ENCODE data around the gene CNTNAP5. TPM values are rescaled to one million over a fixed set of nuclear protein-coding genes. Genes with fewer than 3 reads are reported as not detected.
"Not testable (repeated sequence)": the region's sequence is repeated elsewhere in the genome, so short reads cannot be mapped to it uniquely, and the experiment has no call there.

Gene CNTNAP5
- total RNA-seq, 1 experiment from 2014 or later: not detected

DNA sequence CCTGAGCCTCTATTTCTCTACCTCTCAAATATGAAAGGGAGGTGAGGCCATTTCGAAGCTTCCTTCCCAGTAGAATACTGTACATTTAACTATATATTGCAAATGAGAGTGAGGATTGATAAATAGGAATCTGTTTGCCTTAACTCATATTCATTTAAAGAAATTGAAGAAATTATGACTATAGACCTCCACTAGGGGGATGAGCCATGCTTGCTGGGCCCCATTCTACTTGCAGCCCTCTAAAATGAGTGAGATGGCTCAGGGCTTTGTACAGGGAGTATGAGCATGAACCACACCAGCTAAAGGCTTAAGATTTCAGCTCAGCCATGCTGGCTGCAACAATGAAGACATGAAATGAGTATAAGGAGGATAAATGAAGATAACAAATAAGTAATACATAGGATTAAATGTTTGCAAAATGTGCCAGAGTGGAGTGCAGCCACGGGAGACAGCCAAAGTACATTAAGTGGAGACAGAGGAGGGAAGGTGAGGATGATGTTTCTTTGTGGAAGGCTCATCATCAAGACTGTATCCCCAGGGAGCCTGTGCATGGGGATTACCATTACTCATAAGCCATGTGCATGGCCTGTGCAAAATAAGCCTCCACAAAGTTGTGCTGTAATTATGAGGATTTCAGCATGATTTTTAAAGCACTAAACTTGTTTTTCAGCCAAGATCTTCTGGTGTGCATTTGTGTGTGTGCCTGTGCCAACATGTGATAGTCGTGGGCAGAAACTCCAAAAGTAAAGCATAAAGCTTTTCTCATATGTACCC, 300.8 kb downstream of the CNTNAP5 start:
- no peak overlapping the region for H3K4me3 ChIP-seq
- H3K36me3 ChIP-seq: no peaks in the 10 kb centered on the region
- H3K27ac ChIP-seq: no peak overlapping the region
- H3K27me3 ChIP-seq: no peaks in the 10 kb centered on the region
- no peaks in the 10 kb centered on the region for H3K4me1 ChIP-seq
- peak in 1 of 2 experiments; percentile 15 for DNase-seq
- no peaks in the 10 kb centered on the region for H3K9me3 ChIP-seq (replicated peaks)

DNA sequence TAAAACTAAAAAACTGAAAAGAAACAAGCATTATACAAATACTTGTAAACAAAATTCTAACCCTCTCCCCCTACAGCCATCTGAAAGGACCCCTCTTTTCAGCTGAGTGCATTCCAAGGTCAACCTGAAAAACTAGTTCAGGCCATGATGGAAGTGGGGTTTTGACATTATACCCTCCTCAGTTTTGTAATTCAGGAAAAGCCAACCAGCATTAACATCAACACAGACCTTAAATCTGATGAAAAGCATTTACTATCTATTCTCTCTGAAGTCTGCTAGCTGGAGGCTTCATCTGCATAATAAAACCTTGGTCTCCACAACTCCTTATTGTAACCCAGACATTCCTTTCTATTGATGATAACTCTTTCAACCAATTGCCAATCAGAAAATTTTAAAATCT, 302.2 kb downstream of the CNTNAP5 start:
- H3K9me3 ChIP-seq (replicated peaks): no peaks in the 10 kb centered on the region
- no peaks in the 10 kb centered on the region for H3K4me1 ChIP-seq
- H3K27me3 ChIP-seq: no peaks in the 10 kb centered on the region
- H3K36me3 ChIP-seq: no peaks in the 10 kb centered on the region
- no peak overlapping the region for H3K27ac ChIP-seq
- H3K4me3 ChIP-seq: no peak overlapping the region
- DNase-seq: no peak

DNA sequence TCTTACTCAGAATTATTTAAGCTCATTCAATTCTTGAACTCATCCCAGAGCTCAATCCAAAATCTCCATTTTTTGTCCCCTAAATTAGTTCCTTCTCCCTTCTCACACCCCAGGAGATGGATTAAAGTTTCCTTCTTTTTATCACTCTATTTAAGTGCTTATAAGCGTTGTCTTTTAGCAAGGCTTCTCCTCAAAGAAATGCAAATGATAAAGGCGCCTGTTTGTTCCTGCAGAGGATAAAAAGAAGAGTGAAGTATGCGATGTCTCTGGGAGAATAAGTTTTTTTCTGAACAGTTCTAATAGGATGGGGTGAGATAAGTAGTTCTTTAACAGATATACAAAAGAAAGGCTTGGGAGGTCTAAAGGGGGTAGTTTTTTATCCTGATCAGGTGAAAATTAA, 303.3 kb downstream of the CNTNAP5 start:
- DNase-seq: no peak
- no peak overlapping the region for H3K4me3 ChIP-seq
- H3K9me3 ChIP-seq (replicated peaks): no peaks in the 10 kb centered on the region
- H3K4me1 ChIP-seq: no peaks in the 10 kb centered on the region
- no peaks in the 10 kb centered on the region for H3K36me3 ChIP-seq
- no peak overlapping the region for H3K27ac ChIP-seq
- H3K27me3 ChIP-seq: no peaks in the 10 kb centered on the region

DNA sequence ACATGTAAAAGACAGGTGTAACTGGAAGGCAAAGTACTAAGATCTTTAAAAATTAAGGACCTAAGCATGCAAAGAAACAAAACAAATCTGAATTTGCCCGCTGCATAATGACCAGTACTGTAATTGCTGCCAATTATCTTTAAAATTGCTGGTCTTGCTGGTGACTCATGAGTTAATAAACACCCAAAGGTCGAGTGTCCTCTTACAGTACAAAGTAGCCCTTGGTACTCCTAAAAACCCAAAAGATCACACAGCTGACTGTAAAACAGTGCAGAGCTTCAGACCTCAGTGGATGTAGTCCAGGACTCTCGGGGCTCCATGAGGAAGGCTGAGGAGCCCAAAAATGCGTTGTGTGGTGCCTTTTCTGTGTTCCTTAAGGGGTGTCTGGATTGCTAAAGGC, 308.7 kb downstream of the CNTNAP5 start:
- no peak for DNase-seq
- H3K4me1 ChIP-seq: no peaks in the 10 kb centered on the region
- H3K36me3 ChIP-seq: no peaks in the 10 kb centered on the region
- no peaks in the 10 kb centered on the region for H3K9me3 ChIP-seq (replicated peaks)
- H3K27me3 ChIP-seq: no peaks in the 10 kb centered on the region
- H3K27ac ChIP-seq: no peak overlapping the region
- H3K4me3 ChIP-seq: no peak overlapping the region

DNA sequence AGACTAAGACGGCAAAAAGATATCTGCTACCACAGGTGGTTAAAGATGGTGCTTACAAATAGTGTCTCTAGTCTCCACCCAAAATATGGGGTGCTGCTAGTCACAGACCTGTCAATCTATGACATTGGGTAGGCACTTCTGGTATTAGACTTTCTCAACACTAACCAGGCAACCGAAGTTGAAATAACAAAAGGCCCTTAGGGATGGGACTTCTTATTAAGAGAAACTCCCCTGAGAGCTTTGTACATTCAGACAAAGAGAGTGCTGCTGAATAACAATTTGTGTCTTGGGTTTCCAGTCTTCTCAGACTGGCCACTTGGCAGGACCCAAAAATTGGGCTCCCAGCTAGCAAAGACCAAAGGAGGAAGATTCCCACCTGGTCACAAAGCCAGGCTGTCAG, 310.0 kb downstream of the CNTNAP5 start:
- Histone ChIP-seq H3K4me1 (no peaks in the 10 kb centered on the region), H3K9me3 (replicated peaks) (no peaks in the 10 kb centered on the region), H3K4me3 (no peak overlapping the region), H3K36me3 (no peaks in the 10 kb centered on the region), H3K27me3 (no peaks in the 10 kb centered on the region), H3K27ac (no peak overlapping the region)
- DNase-seq: no peak

DNA sequence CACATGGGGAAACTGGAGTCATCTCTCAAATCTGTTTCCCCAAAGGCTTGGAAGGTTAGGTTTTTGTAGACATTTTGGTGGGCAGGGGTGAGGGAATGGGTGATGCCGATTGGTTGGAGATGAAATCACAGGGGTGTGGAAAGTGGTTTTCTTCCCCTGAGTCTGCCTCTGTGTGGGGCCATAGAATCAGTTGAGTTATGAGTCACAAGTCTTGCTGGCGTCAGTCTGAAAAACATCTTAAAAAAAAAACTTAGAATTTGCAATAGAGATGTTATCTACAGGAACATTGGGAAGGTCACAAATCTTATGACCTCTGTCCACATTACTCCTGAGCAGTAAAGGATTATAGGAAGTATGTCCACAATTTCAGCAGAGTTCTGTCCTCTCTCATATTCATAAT, 314.6 kb downstream of the CNTNAP5 start:
- Histone ChIP-seq H3K27me3 (no peaks in the 10 kb centered on the region), H3K36me3 (no peaks in the 10 kb centered on the region), H3K4me3 (no peak overlapping the region), H3K27ac (no peak overlapping the region), H3K4me1 (no peaks in the 10 kb centered on the region), H3K9me3 (replicated peaks) (no peaks in the 10 kb centered on the region)
- DNase-seq: no peak

DNA sequence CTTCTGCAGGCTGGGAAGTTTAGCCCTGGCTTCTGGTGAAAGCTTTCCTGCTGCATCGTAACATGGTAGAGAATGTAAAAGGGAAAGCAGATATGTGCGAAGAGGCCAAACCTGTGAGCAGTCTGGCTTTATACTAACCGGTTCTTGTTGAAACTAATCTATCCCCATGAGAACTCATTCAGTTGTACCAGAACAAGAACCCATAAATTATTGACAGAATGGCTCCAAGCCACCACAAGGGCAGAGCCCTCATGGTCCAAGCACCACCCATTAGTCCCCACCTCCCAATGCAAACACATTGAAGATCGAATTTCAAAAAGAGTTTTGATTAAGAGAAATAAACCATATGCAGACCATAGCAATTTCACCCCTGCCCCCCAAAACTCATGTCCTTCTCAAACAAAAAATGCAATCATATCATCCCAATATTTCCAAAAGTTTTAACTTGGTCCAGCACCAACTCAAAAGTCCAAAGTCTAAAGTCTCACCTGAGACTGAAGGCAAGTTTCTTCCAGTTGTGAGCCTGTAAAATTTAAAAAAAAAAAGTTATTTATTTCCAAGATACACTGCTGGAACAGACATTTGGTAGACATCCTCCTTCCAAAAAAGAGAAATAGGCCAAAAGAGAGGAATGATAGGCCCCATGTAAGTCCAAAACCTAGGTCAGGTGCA, 318.9 kb downstream of the CNTNAP5 start:
- no peak for DNase-seq
- H3K27ac ChIP-seq: no peak overlapping the region
- no peaks in the 10 kb centered on the region for H3K4me1 ChIP-seq
- H3K36me3 ChIP-seq: no peaks in the 10 kb centered on the region
- no peaks in the 10 kb centered on the region for H3K27me3 ChIP-seq
- no peaks in the 10 kb centered on the region for H3K9me3 ChIP-seq (replicated peaks)
- H3K4me3 ChIP-seq: no peak overlapping the region

DNA sequence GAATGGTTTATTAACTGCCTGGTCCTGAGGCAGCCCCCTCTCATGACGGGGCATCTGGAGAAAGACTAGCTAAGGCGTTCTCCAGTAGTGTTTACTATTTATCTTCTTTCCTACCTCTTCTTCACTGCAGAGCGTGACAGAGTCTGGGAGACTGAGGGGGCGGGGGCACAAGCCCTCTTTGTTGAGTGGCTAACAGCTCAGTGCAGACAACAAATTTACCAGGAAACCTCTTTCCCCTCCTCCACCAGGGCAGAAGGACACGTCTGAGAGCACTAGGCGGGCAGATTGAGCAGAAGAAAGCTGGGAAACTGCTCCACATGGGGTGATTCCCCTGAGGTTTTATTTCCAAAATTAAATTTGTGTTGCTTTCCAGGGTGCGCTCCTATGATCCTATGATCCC, 322.1 kb downstream of the CNTNAP5 start:
- Histone ChIP-seq H3K27me3 (no peaks in the 10 kb centered on the region), H3K9me3 (replicated peaks) (no peaks in the 10 kb centered on the region), H3K27ac (no peak overlapping the region), H3K36me3 (no peaks in the 10 kb centered on the region), H3K4me1 (no peaks in the 10 kb centered on the region), H3K4me3 (no peak overlapping the region)
- no peak for DNase-seq

DNA sequence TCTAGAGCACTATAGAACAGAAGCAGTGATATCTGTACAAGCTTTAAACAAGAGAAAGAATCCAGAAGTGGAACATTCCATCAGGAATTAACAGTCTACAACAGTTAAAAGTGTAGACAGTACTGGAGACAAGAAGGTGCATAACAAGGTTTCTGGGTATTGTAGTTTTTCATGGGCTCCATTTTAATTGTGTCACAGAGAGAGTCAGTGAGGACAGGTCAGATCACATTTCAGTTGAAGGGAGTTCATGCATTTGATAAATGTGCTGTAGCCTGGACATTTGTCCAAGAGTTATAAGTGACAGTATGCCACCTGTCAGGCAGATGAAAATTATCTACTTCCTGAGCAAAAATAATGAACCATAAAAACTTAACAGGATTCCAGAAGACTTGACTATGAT, 328.6 kb downstream of the CNTNAP5 start:
- no peak overlapping the region for H3K27ac ChIP-seq
- DNase-seq: peak in 1 of 2 experiments; percentile 5
- no peaks in the 10 kb centered on the region for H3K27me3 ChIP-seq
- no peak overlapping the region for H3K4me3 ChIP-seq
- H3K9me3 ChIP-seq (replicated peaks): no peaks in the 10 kb centered on the region
- no peaks in the 10 kb centered on the region for H3K36me3 ChIP-seq
- H3K4me1 ChIP-seq: no peaks in the 10 kb centered on the region

DNA sequence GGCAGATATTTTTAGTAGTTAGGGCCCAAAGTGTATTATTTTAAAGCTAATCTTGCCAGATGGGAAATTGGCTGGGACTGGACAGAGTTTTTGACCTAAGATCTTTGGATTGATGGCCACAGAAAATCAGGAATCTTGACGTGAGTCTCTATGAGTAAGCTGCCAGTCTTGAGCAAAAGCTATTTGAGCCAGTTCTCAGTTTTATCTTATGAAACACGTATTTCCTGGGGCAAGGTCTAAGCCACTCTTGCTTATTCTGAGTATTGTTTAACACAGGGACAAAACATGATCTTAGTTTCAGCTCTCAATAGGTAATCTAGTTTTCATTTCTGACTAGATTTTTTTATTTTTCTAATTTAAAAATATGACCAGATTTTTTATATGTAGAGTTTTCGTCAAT, 329.4 kb downstream of the CNTNAP5 start:
- H3K36me3 ChIP-seq: no peaks in the 10 kb centered on the region
- no peaks in the 10 kb centered on the region for H3K4me1 ChIP-seq
- H3K27me3 ChIP-seq: no peaks in the 10 kb centered on the region
- DNase-seq: no peak
- no peak overlapping the region for H3K4me3 ChIP-seq
- no peaks in the 10 kb centered on the region for H3K9me3 ChIP-seq (replicated peaks)
- no peak overlapping the region for H3K27ac ChIP-seq

DNA sequence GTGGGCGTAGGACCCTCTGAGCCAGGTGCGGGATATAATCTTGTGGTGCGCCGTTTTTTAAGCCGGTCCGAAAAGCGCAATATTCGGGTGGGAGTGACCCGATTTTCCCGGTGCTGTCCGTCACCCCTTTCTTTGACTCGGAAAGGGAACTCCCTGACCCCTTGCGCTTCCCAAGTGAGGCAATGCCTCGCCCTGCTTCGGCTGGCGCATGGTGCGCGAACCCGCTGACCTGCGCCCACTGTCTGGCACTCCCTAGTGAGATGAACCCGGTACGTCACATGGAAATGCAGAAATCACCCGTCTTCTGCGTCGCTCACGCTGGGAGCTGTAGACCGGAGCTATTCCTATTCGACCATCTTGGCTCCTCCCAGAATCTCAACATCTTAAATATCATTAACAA, 336.9 kb downstream of the CNTNAP5 start:
- H3K4me3 ChIP-seq; H3K27ac ChIP-seq; H3K36me3 ChIP-seq; H3K4me1 ChIP-seq; H3K9me3 ChIP-seq (replicated peaks); DNase-seq; H3K27me3 ChIP-seq: not testable (repeated sequence)

DNA sequence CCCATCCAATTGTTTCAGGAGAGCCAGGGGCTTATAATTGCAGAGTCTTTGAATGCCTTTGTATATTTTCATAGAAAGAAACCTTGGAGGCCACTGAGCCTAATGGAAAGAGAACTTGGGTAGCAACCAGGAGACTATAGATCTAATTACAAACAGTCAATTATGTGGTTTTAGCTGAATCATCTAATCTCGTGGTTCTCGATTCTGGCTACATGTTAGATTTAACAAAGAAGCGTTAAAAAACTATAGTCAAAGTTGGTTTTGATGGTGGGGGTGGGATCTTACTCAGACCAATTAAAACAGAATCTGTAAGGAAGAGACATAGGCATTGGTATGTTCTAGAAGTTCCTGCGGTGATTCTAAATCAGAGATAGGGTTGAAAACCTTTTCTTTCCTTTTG, 344.1 kb downstream of the CNTNAP5 start:
- no peaks in the 10 kb centered on the region for H3K9me3 ChIP-seq (replicated peaks)
- no peaks in the 10 kb centered on the region for H3K36me3 ChIP-seq
- no peak for DNase-seq
- H3K4me1 ChIP-seq: no peaks in the 10 kb centered on the region
- H3K27ac ChIP-seq: no peak overlapping the region
- no peak overlapping the region for H3K4me3 ChIP-seq
- no peaks in the 10 kb centered on the region; the same call in 1 of the 2 replicates for H3K27me3 ChIP-seq

DNA sequence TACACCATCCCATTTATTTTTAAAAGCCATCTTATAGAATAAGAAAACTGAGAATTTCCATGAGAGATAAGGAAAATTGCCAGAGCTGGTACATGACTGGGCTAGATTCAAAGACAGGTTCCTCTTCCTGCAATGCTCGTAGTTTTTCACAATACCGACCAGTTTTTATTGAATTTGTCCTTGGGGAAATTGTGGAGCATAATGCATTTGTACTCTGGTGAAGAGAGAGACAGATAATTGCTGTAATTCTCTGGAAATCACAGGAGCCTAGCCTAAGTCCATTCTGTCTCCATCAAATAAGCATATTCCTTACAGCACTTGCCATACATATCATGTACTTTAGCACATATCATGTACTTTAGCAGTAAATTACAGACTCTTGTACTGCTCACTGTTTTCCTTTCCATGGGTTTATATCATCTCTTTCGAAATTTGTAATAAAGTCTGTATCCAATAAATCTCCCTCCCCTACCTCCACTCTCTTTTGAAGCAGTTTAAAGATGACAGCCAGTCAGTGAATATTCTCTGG, 355.2 kb downstream of the CNTNAP5 start:
- H3K36me3 ChIP-seq: no peaks in the 10 kb centered on the region
- no peak for DNase-seq
- no peaks in the 10 kb centered on the region for H3K4me1 ChIP-seq
- H3K4me3 ChIP-seq: no peak overlapping the region
- no peaks in the 10 kb centered on the region for H3K9me3 ChIP-seq (replicated peaks)
- H3K27ac ChIP-seq: no peak overlapping the region
- no peaks in the 10 kb centered on the region for H3K27me3 ChIP-seq

DNA sequence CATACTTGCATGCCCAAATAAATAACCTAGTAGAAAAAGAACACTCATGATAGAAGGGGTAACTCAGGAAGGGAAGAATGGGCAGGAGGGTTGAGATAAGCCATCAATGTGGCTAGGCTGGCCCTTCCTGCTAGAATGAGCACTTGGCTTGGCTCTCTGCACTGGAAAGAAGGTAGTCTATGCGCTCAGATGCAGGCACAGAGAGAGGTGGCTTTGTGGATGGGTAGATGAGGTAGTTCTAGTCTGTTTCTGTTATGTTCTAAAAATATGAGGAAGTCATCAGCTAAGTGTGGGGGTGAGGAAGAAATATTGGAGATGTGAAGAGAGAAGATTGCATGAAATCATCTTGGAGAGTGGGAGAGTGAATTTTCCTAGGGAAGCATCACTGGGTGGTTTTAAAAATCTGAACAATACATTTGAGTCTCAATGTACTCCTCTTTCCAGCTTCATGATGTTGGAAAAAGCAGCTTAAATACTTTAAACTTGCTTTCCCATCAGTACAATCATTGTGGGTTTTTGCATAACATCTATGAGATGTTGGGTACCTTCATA, 357.1 kb downstream of the CNTNAP5 start:
- Histone ChIP-seq H3K27ac (no peak overlapping the region), H3K36me3 (no peaks in the 10 kb centered on the region), H3K4me3 (no peak overlapping the region)

DNA sequence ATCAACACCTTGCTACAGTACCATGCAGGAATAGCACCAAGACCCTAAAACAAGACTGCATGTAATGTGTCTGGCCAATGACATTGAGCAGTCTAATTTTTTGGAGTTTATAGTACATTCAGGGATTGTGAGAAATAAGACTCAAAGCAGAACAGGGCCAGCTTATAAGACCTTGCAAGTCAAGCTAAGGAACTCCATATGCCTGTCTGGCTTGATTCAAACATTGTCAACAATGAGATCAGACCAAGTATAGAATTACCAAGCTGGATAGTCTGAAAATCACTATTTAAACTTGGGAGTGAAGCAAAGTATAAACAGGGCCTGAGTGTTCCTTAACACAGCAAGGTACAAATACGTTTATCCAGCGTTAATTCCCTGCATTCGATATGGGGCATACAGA, 370.9 kb downstream of the CNTNAP5 start:
- H3K27ac ChIP-seq: no peak overlapping the region
- no peaks in the 10 kb centered on the region for H3K9me3 ChIP-seq (replicated peaks)
- H3K4me3 ChIP-seq: no peak overlapping the region
- peaks cover 2% of the 10 kb centered on the region; the same call in 1 of the 2 replicates for H3K27me3 ChIP-seq
- H3K4me1 ChIP-seq: no peaks in the 10 kb centered on the region
- no peak for DNase-seq
- no peaks in the 10 kb centered on the region for H3K36me3 ChIP-seq

More for the DNA sequence above, 357.1 kb downstream of the CNTNAP5 start:
- no peak for DNase-seq
- H3K9me3 ChIP-seq (replicated peaks): no peaks in the 10 kb centered on the region
- no peaks in the 10 kb centered on the region for H3K4me1 ChIP-seq
- H3K27me3 ChIP-seq: no peaks in the 10 kb centered on the region

Measured in SJCRH30 (cell line).